G401 (cell line): ENCODE results near the gene XCL2. TPM values are rescaled to one million over a fixed set of nuclear protein-coding genes. Genes with fewer than 3 reads are reported as not detected.

Experiments used
- DNase-seq: peaks from one replicate; pipeline ENCODE4 v3.0.0-alpha.2; 2015; ENCODE audit warnings: low spot score
- in situ Hi-C: cut with HindIII; loops from 2 replicates; pipeline ENCODE4 v1.10.0; 2016; ENCODE audit warnings: low sequenced_read_pairs, mixed read lengths
- total RNA-seq: library from RNA; depleted of rRNA; stranded (reverse); fragments of >200 nt; shearing (Covaris generic); gene quantifications from 2 replicates; pipeline ENCODE4 v1.2.3, GENCODE V29; 2014; rRNA removed

The XCL2 gene
- total RNA-seq, 1 experiment from 2014 or later = not detected

- no peak for DNase-seq
Observed at GRCh38 chr1:168497376-168497950, 46.3 kb downstream of the XCL2 start.

GRCh38 chr1:168491527-168492164 is 52.2 kb downstream of the XCL2 start:
- in situ Hi-C loops = no loop called here

More at GRCh38 chr1:168497376-168497950, 46.3 kb downstream of the XCL2 start:
- in situ Hi-C loops = no loop called here

More at GRCh38 chr1:168491527-168492164, 52.2 kb downstream of the XCL2 start:
- DNase-seq = no peak

Other genes with a start within 250 kb of the XCL2 start
- gene XCL1, start 32.6 kb upstream of the XCL2 start, total RNA-seq = not detected in 2 replicates
- not detected in 2 replicates for gene DPT, start 185.2 kb upstream of the XCL2 start, total RNA-seq